Left hindlimb (tissue), 1 donor: ENCODE data around the gene TLDC2.
"Not testable (repeated sequence)": the region's sequence is repeated elsewhere in the genome, so short reads cannot be mapped to it uniquely, and the experiment has no call there.

Experiments used
- DNase-seq: peaks from one replicate; pipeline ENCODE4 v3.0.0-alpha.2; 2018

TLDC2 gene

GRCh38 chr20:36871640-36872570 lies 4.0 kb upstream of the TLDC2 start:
- DNase-seq, result no peak

- DNase-seq, result no peak
These were observed 3.1 kb upstream of the TLDC2 start for GRCh38 chr20:36872852-36873251.

GRCh38 chr20:36873498-36874189 lies 2.3 kb upstream of the TLDC2 start:
- DNase-seq, result no peak

GRCh38 chr20:36875093-36875492 lies 845 bp upstream of the TLDC2 start:
- DNase-seq, result not testable (repeated sequence)

- no peak for DNase-seq
These were observed 515 bp downstream of the TLDC2 start for GRCh38 chr20:36876473-36876833.

GRCh38 chr20:36878941-36879340 lies 3.0 kb downstream of the TLDC2 start:
- no peak for DNase-seq

GRCh38 chr20:36880741-36881250 lies 4.9 kb downstream of the TLDC2 start:
- DNase-seq, result no peak

- DNase-seq, result no peak
These were observed 5.4 kb downstream of the TLDC2 start for GRCh38 chr20:36881331-36881730.

GRCh38 chr20:36881888-36882287 lies 6.0 kb downstream of the TLDC2 start:
- no peak for DNase-seq

GRCh38 chr20:36883977-36884535 lies 8.1 kb downstream of the TLDC2 start:
- DNase-seq, result no peak

- DNase-seq, result no peak
These were observed 9.4 kb downstream of the TLDC2 start for GRCh38 chr20:36885356-36885755.

GRCh38 chr20:36886859-36887751 lies 11.2 kb downstream of the TLDC2 start:
- peak; percentile 80 for DNase-seq

- no peak for DNase-seq
These were observed 11.8 kb downstream of the TLDC2 start for GRCh38 chr20:36887752-36888090.

- no peak for DNase-seq
These were observed 13.1 kb downstream of the TLDC2 start for GRCh38 chr20:36888880-36889516.

- no peak for DNase-seq
These were observed 14.6 kb downstream of the TLDC2 start for GRCh38 chr20:36890586-36890985.

- DNase-seq, result no peak
These were observed 15.3 kb downstream of the TLDC2 start for GRCh38 chr20:36891211-36891610.

GRCh38 chr20:36893801-36894200 lies 17.9 kb downstream of the TLDC2 start:
- no peak for DNase-seq

GRCh38 chr20:36895036-36895435 lies 19.1 kb downstream of the TLDC2 start:
- no peak for DNase-seq

GRCh38 chr20:36904690-36905089 lies 28.8 kb downstream of the TLDC2 start:
- no peak for DNase-seq

GRCh38 chr20:36905566-36905965 lies 29.6 kb downstream of the TLDC2 start:
- not testable (repeated sequence) for DNase-seq

GRCh38 chr20:36906086-36906485 lies 30.1 kb downstream of the TLDC2 start:
- DNase-seq, result not testable (repeated sequence)

- no peak for DNase-seq
These were observed 32.7 kb downstream of the TLDC2 start for GRCh38 chr20:36908603-36909002.
